GM23248 (cell line): ENCODE data around the gene IGF1R.

ENCODE experiments used
- EZH2 ChIP-seq: fragments of 200-600 bp; sonication (generic); IDR thresholded peaks from 2 replicates; pipeline ENCODE4 v1.6.1; 2018; ENCODE audit warnings: antibody characterized with exemption, mild to moderate bottlenecking; ENCODE audit not compliant: insufficient read depth, poor library complexity, severe bottlenecking
- EZH2phosphoT487 ChIP-seq: fragments of 200-600 bp; sonication (generic); IDR thresholded peaks from 2 replicates; pipeline ENCODE4 v1.6.1; 2018; ENCODE audit warnings: antibody characterized with exemption, moderate library complexity, mild to moderate bottlenecking, low read depth; ENCODE audit not compliant: insufficient read depth

GRCh38 chr15:98663045-98663444 lies 14.7 kb downstream of the IGF1R start:
- TF ChIP-seq EZH2: no peak
- no peak for TF ChIP-seq EZH2phosphoT487
